Uterine smooth muscle cell (primary cell): ENCODE measurements around the gene COL28A1. TPM values are rescaled to one million over a fixed set of nuclear protein-coding genes. Genes with fewer than 3 reads are reported as not detected.

ENCODE experiments used
- total RNA-seq: library from RNA; depleted of rRNA; stranded (reverse); fragments of >200 nt; gene quantifications from 2 replicates; pipeline ENCODE4 v1.2.3, GENCODE V29; 2014

COL28A1 gene
- 0.55 and 0.87 TPM in 2 replicates for total RNA-seq

DNA sequence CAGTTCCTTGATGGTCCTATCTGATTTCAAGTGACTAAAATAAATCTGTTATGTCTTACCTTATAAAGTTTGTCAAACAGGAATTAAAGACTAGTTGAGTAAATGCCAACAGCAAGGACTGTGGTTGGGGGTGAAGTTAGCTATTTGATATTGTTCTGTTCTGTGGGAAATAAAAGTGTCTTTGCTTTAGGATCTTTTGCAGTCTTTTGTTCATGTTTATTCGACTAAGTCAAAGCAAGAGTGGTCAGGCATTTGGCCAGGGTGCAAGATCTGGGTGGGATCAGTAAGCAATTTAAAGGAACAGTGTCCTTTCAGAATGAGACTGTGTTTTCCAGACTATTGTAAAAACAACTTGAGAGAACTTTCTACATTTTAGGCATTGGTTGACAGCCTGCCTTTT lies at the start of gene COL28A1:
Gene COL28A1 (minus strand): TSS at position 183 of the 400 bp plus-strand sequence. CDS start 2,998 bp downstream, outside the sequence.

GRCh38 chr7:7566651-7567611 lies 31.3 kb upstream of the COL28A1 start, which contains the start of gene MIOS:
MIOS (plus strand) TSS chr7:7566884; CDS start chr7:7572476, 5,592 bp downstream.

Other genes starting within 250 kb of the COL28A1 start
- 75.1 and 82.3 TPM in 2 replicates for gene MIOS, start 31.0 kb upstream of the COL28A1 start, total RNA-seq
- 12.0 and 14.6 TPM in 2 replicates for gene UMAD1, start 104.9 kb upstream of the COL28A1 start, total RNA-seq
- gene RPA3, start 182.7 kb upstream of the COL28A1 start, total RNA-seq: 40.2 and 66.8 TPM in 2 replicates